Dermis lymphatic vessel endothelial cell (primary cell): ENCODE data around the gene CCDC78. TPM values are rescaled to one million over a fixed set of nuclear protein-coding genes. Genes with fewer than 3 reads are reported as not detected.

Experiments
- total RNA-seq: library from RNA; depleted of rRNA; stranded (reverse); fragments of >200 nt; gene quantifications from 2 replicates; pipeline ENCODE4 v1.2.1, GENCODE V29; 2014

Gene CCDC78
- total RNA-seq, result 0.22 and 0.34 TPM in 2 replicates

DNA sequence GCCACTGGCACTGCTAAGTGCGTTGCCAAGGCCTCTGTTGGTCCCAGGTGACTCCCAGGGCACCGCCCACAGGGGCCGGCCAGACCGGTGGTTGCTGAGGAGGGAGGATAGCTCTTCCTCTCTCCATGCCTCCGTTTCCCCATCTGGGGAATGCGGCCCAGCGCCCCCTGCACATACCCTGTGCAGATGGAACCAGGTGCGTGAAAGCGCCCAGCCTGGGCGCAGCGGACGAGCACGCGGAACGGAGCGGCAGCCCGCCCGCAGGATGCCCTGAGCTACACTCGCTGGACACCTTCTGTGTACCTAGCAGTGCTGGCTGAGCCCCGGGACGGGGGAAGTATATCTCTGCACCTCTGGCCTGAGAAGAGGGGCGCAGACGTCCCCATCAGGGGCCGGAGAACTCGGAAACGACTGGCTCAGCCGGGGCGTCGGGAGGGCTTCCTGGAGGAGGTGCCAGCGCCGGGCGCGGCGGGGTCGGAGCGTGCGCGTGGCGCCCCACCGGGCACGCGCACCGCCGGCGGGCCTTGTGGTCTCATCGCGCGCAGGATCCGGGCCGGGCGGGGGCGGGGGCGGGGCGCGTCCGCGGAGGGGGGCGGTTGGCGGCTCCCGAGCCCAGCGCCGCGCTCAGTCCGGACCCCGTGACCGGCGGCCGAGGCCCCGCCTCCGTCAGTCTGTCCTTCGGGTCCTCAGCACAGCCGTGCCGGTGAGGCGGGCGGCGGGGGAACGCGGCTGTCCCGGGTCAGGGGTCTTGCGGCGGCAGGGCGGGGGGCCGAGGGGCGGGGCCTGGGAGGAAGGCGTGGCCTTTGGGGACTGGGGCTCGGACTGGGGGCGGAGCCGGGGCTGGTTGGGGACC is at the start of gene CCDC78, which contains the start of gene HAGHL:
Gene CCDC78 (minus strand): TSS at position 6 of the 853 bp plus-strand sequence. CDS start 76 bp downstream, outside the sequence.
Gene HAGHL (plus strand): TSS at position 669 of the 853 bp plus-strand sequence. CDS start 404 bp downstream, outside the sequence.

DNA sequence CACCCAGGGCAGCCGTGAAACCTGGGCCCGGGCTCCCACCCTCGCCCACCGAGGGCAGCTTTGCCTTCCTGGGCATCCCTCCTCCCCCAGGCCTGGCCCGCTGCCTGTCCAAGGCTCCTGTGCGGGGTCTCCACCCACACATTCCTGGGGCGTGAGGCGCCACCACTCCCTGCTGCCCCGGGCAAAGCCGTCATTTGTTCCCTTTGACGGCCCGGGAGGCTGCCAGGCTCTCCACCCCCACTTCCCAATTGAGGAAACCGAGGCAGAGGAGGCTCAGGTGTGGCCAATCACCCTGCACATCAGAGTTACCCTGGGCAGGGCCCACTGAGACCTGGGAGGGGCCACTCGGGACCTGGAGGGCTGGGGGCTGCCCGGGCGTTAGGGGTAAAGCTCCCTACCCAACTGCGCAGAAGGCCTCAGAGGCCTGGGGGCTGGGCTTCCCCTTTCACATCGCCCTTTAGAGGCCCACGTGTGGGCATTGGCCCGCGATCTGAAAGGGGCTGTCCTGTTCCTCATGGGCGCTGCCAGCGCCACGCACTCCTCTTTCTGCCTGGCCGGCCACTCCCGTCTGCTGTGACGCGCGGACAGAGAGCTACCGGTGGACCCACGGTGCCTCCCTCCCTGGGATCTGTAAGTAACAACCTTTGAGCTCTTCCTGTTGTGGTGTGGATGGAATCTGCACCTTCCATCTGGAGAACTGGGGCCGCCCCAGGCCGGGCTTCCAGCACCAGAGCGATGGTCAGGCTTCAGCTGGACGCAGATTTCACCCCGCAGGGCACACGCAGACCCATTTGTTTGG is 34.5 kb upstream of the CCDC78 start, which contains the start of gene MSLN:
Gene MSLN (plus strand): TSS at position 190 of the 799 bp plus-strand sequence. CDS start 1,947 bp downstream, outside the sequence.

DNA sequence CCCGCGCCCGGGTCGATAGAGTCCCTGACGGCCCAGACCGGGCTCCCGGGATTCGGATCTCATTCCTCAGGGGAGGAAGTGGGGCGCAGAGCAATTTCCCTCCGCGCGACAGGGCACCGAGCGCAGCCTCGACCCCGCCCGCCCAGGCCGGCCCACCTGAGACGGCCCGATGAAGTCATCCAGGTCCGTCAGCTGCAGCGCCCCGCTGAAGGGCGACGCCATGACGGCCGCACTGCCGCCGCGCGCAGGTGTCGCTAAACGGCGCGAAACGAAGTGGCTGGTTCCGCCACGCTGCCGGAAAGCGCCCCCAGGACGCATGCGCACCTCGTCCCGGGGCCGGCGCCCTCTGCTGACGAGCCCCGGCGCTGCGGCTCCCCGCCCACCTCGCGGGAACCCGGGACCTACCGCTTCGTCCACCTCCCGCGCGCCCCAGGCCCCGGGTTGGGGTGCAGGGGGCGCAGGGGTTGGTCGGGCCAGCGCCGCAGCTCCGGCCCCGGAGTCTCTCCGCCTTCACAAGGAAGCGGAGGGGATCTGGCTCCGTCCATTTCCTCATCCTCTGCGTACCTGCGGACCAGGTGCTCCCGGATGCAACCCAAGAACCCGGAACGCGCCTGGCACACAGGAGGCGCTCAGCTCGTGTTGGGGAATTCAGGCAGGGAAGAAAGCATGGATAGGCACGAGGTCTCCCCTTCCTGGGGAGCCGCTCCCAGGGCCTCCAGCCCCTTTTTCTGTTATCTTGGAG is 14.7 kb upstream of the CCDC78 start, which contains the start of gene CIAO3:
Gene CIAO3 (minus strand): TSS at position 234 of the 742 bp plus-strand sequence. CDS start 12 bp downstream, at position 222.

DNA sequence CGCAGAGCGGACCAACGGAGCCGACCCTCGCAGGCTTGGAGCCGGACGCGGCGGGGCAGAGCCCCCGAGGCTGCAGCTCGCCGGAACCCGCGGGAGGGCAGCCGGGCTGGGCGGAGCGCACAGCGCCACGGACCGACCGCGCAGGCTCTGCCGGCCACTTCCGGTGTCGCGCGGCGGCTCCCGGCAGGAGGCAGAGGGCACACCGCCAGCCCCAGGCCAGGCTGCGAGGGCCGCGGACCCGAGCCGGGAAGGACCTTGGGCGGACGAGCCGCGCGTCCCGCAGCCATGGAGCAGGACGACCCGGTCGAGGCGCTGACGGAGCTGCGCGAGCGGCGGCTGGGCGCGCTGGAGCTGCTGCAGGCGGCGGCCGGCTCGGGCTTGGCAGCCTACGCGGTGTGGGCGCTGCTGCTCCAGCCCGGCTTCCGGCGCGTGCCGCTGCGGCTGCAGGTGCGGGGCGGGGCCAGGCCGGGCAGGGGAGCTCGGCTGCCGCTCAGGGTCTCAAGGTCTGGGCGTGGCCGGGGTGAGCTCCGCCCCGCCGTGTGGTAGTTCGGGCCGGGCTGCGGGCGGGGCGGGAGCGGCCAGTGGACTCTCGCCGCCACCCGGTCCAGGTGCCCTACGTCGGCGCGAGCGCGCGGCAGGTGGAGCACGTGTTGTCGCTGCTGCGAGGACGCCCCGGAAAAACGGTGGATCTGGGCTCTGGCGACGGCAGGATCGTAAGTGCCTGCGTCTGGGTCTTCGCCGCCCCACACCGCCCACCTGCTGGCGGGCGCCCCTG is 5.1 kb downstream of the CCDC78 start, which contains the start of gene ANTKMT:
Gene ANTKMT (plus strand): TSS at position 157 of the 775 bp plus-strand sequence. CDS start 129 bp downstream, at position 286.

DNA sequence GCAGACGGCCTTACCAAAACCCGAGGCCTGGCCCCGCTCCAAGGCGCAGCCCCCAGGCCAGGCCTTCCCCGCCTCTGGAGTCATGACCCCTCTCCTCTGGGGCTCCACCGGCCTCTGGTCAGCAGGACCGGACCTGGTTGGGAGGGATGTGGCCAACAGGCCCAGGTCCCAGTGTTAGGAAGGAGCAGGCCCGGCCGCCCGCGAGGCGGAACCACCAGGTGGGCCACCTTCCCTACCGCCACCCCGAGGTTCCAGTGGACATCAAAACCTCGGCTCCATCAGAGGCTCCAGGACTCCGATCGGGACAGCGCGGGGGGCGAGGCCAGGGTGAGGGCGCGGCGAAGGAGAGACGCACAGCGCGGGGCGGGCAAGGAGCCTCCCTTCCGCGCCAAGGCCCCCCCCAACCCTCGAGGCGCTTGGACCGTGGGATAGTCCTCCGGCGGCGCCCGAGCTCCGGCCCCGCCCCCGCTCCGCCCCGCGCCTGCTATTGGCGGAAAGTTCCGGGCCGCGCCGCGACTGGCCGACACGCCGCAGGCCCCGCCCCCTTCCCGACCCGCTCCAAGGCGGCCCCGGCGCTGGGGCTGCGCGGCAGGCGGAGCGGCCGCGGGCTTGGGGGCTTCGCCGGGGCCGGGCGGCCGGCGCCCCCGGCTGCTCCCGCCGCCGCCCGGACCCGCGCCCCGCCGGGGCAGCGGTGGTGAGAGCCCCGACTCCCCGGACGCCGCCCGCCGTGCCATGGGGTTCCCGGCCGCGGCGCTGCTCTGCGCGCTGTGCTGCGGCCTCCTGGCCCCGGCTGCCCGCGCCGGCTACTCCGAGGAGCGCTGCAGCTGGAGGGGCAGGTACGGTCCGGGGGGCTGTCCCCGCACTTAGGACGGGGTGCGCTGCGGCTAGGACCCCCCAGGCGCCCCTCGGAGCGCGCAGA is 11.4 kb downstream of the CCDC78 start, which contains the start of gene METRN:
Gene METRN (plus strand): TSS at position 561 of the 919 bp plus-strand sequence. CDS start 172 bp downstream, at position 733.

DNA sequence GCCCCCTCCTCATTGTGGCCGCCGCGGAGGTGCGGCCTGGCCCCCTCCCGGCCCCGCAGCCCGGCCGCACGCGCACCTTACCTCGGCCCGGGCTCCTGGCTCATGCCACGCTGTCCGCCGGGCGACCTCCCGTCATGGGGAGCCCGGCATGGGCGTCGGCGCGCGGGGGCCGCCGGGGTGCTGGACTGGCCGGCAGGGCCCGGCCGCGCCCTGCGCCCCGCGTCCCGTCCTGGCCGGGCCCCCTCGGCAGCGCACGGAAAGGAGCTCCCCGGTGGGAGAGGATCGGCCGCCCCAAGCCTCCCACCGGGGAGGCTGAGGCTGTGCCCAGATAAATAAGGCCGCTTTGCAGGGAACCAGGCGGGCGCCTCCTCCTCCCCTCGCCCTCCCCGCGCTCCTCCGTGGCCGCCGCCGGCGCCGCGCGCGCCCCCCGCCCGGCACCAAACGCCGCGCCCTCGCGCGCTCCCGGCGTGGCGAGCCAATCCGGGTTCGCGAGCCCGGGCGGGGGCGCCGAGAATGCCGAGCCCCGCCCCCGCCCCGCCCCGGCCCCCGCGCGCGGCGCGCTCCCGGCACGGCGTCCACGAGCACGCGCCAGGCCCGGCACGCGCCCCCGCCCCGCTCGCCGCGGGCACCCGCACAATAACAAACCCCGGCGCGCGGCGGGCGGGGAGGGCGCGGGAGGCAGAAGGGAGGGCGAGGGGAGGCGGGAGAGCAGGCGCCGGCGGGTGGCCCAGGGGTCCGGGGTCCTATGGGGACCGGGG is 20.6 kb downstream of the CCDC78 start, which contains the start of gene FBXL16:
Gene FBXL16 (minus strand): TSS at position 371 of the 758 bp plus-strand sequence. CDS start 8,396 bp downstream, outside the sequence.

DNA sequence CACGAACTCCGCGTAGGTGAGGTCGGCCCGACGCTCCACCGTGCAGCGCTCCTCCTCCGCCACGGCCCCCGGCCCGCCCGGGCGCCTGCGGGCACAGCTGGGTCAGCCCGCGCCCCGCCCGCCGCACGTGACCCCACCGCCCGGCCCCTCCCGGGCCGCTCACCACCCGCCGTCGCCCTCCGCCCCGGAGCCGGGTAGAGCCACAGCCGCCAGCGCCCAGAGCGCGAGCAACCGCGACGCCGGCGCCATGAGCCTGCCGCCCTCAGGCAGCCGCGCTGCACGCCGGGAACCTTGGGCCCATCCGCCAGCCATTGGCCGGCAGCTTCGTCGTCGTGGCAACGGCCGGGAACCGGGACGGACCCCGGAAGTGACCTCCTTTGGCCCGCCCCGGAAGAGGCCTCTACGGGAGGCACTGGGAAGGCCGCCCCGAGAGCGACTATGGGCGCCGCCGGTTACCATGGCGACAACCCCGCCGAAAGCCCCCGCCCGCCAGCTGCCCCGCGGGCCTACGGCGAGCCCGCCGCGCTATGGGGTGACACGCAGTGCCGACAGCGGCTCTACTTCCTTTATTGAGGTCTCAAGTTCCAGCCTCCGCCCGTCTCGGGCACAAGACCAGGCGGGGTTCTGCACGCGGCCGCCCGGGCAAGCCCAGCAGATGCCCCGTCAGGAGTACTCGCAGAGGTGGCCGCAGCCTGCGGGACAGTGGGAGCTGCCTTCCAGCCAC is 42.0 kb downstream of the CCDC78 start, which contains the start of gene JMJD8:
Gene JMJD8 (minus strand): TSS at position 264 of the 724 bp plus-strand sequence. CDS start 15 bp downstream, at position 249.

DNA sequence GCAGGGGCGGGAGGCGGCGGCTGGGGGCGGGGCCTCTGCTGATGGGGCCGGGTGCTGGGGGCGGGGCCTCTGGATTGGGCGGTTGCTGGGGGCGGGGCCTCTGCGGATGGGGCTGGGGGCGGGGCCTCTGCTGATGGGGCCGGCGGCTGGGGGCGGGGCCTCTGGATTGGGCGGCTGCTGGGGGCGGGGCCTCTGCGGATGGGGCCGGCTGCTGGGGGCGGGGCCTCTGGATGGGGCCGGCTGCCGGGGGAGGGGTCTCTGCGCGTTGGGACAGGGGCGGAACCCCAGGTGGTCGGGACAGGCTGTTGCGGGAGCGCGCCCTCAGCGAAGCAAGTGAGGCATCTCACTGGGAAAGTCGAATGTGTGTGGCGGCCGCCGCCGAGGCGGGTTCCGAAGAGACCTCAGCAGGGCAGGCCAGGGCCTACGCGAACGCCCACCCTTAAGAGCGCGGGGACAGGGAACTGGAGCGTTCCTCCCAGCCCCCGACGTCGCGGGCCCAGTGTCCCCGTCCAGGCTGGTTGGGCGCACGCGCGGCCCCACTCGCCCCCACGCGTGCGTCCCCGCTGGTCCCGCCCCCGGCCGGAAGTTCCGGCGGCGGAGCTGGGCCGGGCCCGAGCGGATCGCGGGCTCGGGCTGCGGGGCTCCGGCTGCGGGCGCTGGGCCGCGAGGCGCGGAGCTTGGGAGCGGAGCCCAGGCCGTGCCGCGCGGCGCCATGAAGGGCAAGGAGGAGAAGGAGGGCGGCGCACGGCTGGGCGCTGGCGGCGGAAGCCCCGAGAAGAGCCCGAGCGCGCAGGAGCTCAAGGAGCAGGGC is 46.2 kb downstream of the CCDC78 start, which contains the start of gene STUB1:
Gene STUB1 (plus strand): TSS at position 597 of the 811 bp plus-strand sequence. CDS start 116 bp downstream, at position 713.

DNA sequence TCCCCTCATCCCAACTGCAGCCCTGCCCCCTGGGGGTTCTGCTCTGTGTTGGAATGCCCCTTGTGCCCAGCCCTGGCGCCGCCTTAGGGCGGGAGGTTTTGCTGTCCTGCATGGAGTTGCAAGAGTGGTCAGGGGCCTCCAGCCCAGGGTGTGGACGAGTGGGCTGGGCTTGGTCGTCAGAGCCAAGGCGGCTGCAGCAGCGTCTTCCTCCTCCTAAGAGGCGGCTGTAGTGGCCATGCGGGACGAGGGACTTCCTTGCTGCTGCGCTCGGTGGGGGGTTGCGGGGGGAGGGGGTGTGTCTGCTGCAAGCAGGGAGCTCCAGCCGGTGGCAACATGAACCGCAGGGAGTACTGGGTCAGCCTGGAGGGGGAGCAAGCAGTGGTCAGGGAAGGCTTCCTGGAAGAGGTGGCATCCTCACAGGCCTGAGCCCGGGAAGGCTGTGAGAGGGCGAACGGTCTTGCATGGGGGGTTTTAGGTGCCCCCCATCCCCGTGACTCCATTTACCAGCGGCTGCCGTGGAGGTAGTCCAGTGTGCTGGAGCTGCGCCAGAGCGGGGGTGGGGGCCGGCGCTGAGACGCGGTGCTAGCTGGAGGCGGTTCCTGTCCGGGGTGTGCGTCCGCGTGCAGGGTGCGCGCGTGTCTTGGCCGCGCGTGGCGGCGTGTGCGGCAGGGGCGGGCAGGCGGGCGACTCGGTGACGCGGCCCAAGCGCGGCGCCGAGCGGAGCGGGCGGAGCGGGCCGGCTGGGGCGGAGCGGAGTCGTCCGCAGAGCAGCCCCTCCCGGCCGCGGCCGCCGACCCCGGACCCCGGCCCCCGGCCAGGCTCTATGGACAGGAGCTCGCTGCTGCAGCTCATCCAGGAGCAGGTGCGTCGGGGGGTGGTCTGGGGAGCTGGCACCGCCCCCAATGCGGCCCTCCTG is 51.0 kb downstream of the CCDC78 start, which contains the start of gene RHBDL1:
Gene RHBDL1 (plus strand): TSS at position 704 of the 916 bp plus-strand sequence. CDS start 120 bp downstream, at position 824.

Other genes starting within 250 kb of the CCDC78 start
- 18.3 and 25.2 TPM in 2 replicates for gene CAPN15, start 198.7 kb downstream of the CCDC78 start, total RNA-seq
- gene PRR35, start 166.0 kb downstream of the CCDC78 start, total RNA-seq, result not detected in 2 replicates
- 2.2 and 2.3 TPM in 2 replicates for gene NHLRC4, start 159.4 kb downstream of the CCDC78 start, total RNA-seq
- gene PIGQ, start 156.5 kb downstream of the CCDC78 start, total RNA-seq, result 15.1 and 15.9 TPM in 2 replicates
- 9.2 and 10.9 TPM in 2 replicates for gene RAB40C, start 136.4 kb downstream of the CCDC78 start, total RNA-seq
- gene WFIKKN1, start 95.5 kb downstream of the CCDC78 start, total RNA-seq, result under 0.01 and 0.09 TPM in 2 replicates
- 46.4 and 47.7 TPM in 2 replicates for gene METTL26, start 90.1 kb downstream of the CCDC78 start, total RNA-seq
- 6.9 and 9.4 TPM in 2 replicates for gene MCRIP2, start 84.6 kb downstream of the CCDC78 start, total RNA-seq
- gene WDR90, start 77.1 kb downstream of the CCDC78 start, total RNA-seq, result 6.2 and 6.4 TPM in 2 replicates
- gene RHOT2, start 58.3 kb downstream of the CCDC78 start, total RNA-seq, result 23.5 and 23.8 TPM in 2 replicates
- gene RHBDL1, start 50.8 kb downstream of the CCDC78 start, total RNA-seq, result 0.17 TPM in 1 of 2 replicates, not detected in the other
- gene STUB1, start 46.0 kb downstream of the CCDC78 start, total RNA-seq, result 71.7 and 89.8 TPM in 2 replicates
- 17.9 and 18.5 TPM in 2 replicates for gene JMJD8, start 42.1 kb downstream of the CCDC78 start, total RNA-seq
- gene WDR24, start 36.0 kb downstream of the CCDC78 start, total RNA-seq, result 1.7 and 2.5 TPM in 2 replicates
- under 0.01 and 0.09 TPM in 2 replicates for gene FBXL16, start 20.6 kb downstream of the CCDC78 start, total RNA-seq
- gene METRN, start 11.3 kb downstream of the CCDC78 start, total RNA-seq, result 14.1 and 27.2 TPM in 2 replicates
- gene ANTKMT, start 5.3 kb downstream of the CCDC78 start, total RNA-seq, result 12.2 and 13.8 TPM in 2 replicates
- 4.6 and 4.7 TPM in 2 replicates for gene HAGHL, start 663 bp upstream of the CCDC78 start, total RNA-seq
- gene CIAO3, start 14.6 kb upstream of the CCDC78 start, total RNA-seq, result 23.0 and 30.9 TPM in 2 replicates
- gene MSLN, start 34.3 kb upstream of the CCDC78 start, total RNA-seq, result 0.17 TPM in 1 of 2 replicates, not detected in the other
- gene RPUSD1, start 61.9 kb upstream of the CCDC78 start, total RNA-seq, result 19.3 and 19.5 TPM in 2 replicates
- gene CHTF18, start 62.2 kb upstream of the CCDC78 start, total RNA-seq, result 3.1 and 3.3 TPM in 2 replicates
- gene GNG13, start 74.3 kb upstream of the CCDC78 start, total RNA-seq, result not detected in 2 replicates
- gene LMF1, start 244.5 kb upstream of the CCDC78 start, total RNA-seq, result 6.1 and 8.2 TPM in 2 replicates